ENCODE results near the gene COA3. TPM values are rescaled to one million over a fixed set of nuclear protein-coding genes. Genes with fewer than 3 reads are reported as not detected.

Gene COA3
- polyA plus RNA-seq, 5 donors, result 83.6 to 96.6 (median 86.7) TPM

- DNase-seq, result no peak
Observed at GRCh38 chr17:42759982-42760651, 38.4 kb downstream of the COA3 start.

GRCh38 chr17:42754782-42755181, 43.7 kb downstream of the COA3 start:
- DNase-seq, result no peak

GRCh38 chr17:42751628-42752027, 46.9 kb downstream of the COA3 start:
- DNase-seq, result no peak

- no peak for DNase-seq
Observed at GRCh38 chr17:42750739-42751344, 47.7 kb downstream of the COA3 start.

- no peak for DNase-seq
Observed at GRCh38 chr17:42748908-42749798, 49.4 kb downstream of the COA3 start.

GRCh38 chr17:42748202-42748907, 50.1 kb downstream of the COA3 start:
- no peak for DNase-seq

Other genes starting within 250 kb of the COA3 start
- 1 to 10 TPM; 3.2 to 5.8 (median 4.5) TPM for gene HSD17B1, start 245.8 kb downstream of the COA3 start, polyA plus RNA-seq (ENCODE audit: insufficient read depth in 1 of 5, insufficient read length in 5 of 5, low replicate concordance in 1 of 5)
- 10 to 100 TPM; 33.5 to 46.9 (median 41.0) TPM for gene COASY, start 236.6 kb downstream of the COA3 start, polyA plus RNA-seq (ENCODE audit: insufficient read depth in 1 of 5, insufficient read length in 5 of 5, low replicate concordance in 1 of 5)
- gene MLX, start 231.6 kb downstream of the COA3 start, polyA plus RNA-seq (ENCODE audit: insufficient read depth in 1 of 5, insufficient read length in 5 of 5, low replicate concordance in 1 of 5), result 10 to 100 TPM; 37.5 to 45.9 (median 39.9) TPM
- gene PSMC3IP, start 221.0 kb downstream of the COA3 start, polyA plus RNA-seq (ENCODE audit: insufficient read depth in 1 of 5, insufficient read length in 5 of 5, low replicate concordance in 1 of 5), result 10 to 100 TPM; 17.1 to 24.1 (median 18.2) TPM
- gene RETREG3, start 189.3 kb downstream of the COA3 start, polyA plus RNA-seq (ENCODE audit: insufficient read depth in 1 of 5, insufficient read length in 5 of 5, low replicate concordance in 1 of 5), result 10 to 100 TPM; 46.1 to 65.3 (median 56.0) TPM
- gene TUBG1, start 189.0 kb downstream of the COA3 start, polyA plus RNA-seq (ENCODE audit: insufficient read depth in 1 of 5, insufficient read length in 5 of 5, low replicate concordance in 1 of 5), result 10 to 100 TPM; 32.2 to 46.9 (median 34.9) TPM
- gene TUBG2, start 139.4 kb downstream of the COA3 start, polyA plus RNA-seq (ENCODE audit: insufficient read depth in 1 of 5, insufficient read length in 5 of 5, low replicate concordance in 1 of 5), result 10 to 100 TPM; 25.6 to 44.0 (median 30.0) TPM
- gene PLEKHH3, start 121.7 kb downstream of the COA3 start, polyA plus RNA-seq (ENCODE audit: insufficient read depth in 1 of 5, insufficient read length in 5 of 5, low replicate concordance in 1 of 5), result 10 to 100 TPM; 23.9 to 58.4 (median 34.9) TPM
- 1 to 10 TPM in 2 of 5 donors, under 1 TPM in 3; 0.87 to 1.8 (median 0.97) TPM for gene CCR10, start 116.9 kb downstream of the COA3 start, polyA plus RNA-seq (ENCODE audit: insufficient read depth in 1 of 5, insufficient read length in 5 of 5, low replicate concordance in 1 of 5)
- 10 to 100 TPM in 2 of 5 donors, 1 to 10 TPM in 3; 7.0 to 13.8 (median 9.5) TPM for gene CNTNAP1, start 116.2 kb downstream of the COA3 start, polyA plus RNA-seq (ENCODE audit: insufficient read depth in 1 of 5, insufficient read length in 5 of 5, low replicate concordance in 1 of 5)
- gene EZH1, start 53.7 kb downstream of the COA3 start, polyA plus RNA-seq (ENCODE audit: insufficient read depth in 1 of 5, insufficient read length in 5 of 5, low replicate concordance in 1 of 5), result 10 to 100 TPM; 27.1 to 51.7 (median 37.1) TPM
- gene RAMP2, start 37.5 kb downstream of the COA3 start, polyA plus RNA-seq (ENCODE audit: insufficient read depth in 1 of 5, insufficient read length in 5 of 5, low replicate concordance in 1 of 5), result 100 to 1,000 TPM; 155 to 221 (median 188) TPM
- 10 to 100 TPM; 66.5 to 77.3 (median 74.6) TPM for gene VPS25, start 25.3 kb downstream of the COA3 start, polyA plus RNA-seq (ENCODE audit: insufficient read depth in 1 of 5, insufficient read length in 5 of 5, low replicate concordance in 1 of 5)
- gene WNK4, start 18.1 kb downstream of the COA3 start, polyA plus RNA-seq (ENCODE audit: insufficient read depth in 1 of 5, insufficient read length in 5 of 5, low replicate concordance in 1 of 5), result 1 to 10 TPM in 4 of 5 donors, under 1 TPM in 1; 0.82 to 2.1 (median 1.6) TPM
- gene CNTD1, start 157 bp upstream of the COA3 start, polyA plus RNA-seq (ENCODE audit: insufficient read depth in 1 of 5, insufficient read length in 5 of 5, low replicate concordance in 1 of 5), result 1 to 10 TPM; 2.3 to 3.2 (median 2.9) TPM
- gene BECN1, start 25.6 kb upstream of the COA3 start, polyA plus RNA-seq (ENCODE audit: insufficient read depth in 1 of 5, insufficient read length in 5 of 5, low replicate concordance in 1 of 5), result 10 to 100 TPM; 53.9 to 79.4 (median 68.0) TPM
- 10 to 100 TPM; 65.8 to 81.2 (median 74.9) TPM for gene PSME3, start 34.7 kb upstream of the COA3 start, polyA plus RNA-seq (ENCODE audit: insufficient read depth in 1 of 5, insufficient read length in 5 of 5, low replicate concordance in 1 of 5)
- 1 to 10 TPM; 1.8 to 3.1 (median 2.6) TPM for gene AOC2, start 45.9 kb upstream of the COA3 start, polyA plus RNA-seq (ENCODE audit: insufficient read depth in 1 of 5, insufficient read length in 5 of 5, low replicate concordance in 1 of 5)
- 100 to 1,000 TPM; 116 to 203 (median 162) TPM for gene AOC3, start 52.5 kb upstream of the COA3 start, polyA plus RNA-seq (ENCODE audit: insufficient read depth in 1 of 5, insufficient read length in 5 of 5, low replicate concordance in 1 of 5)
- under 1 TPM in 4 of 5 donors, not detected in 1; 0.04 to 0.12 (median 0.05) TPM for gene G6PC1, start 102.1 kb upstream of the COA3 start, polyA plus RNA-seq (ENCODE audit: insufficient read depth in 1 of 5, insufficient read length in 5 of 5, low replicate concordance in 1 of 5)
- gene AARSD1, start 165.8 kb upstream of the COA3 start, polyA plus RNA-seq (ENCODE audit: insufficient read depth in 1 of 5, insufficient read length in 5 of 5, low replicate concordance in 1 of 5), result 10 to 100 TPM; 60.1 to 83.9 (median 66.5) TPM
- 1 to 10 TPM; 1.8 to 5.2 (median 2.1) TPM for gene PTGES3L, start 181.4 kb upstream of the COA3 start, polyA plus RNA-seq (ENCODE audit: insufficient read depth in 1 of 5, insufficient read length in 5 of 5, low replicate concordance in 1 of 5)
- gene RUNDC1, start 181.9 kb upstream of the COA3 start, polyA plus RNA-seq (ENCODE audit: insufficient read depth in 1 of 5, insufficient read length in 5 of 5, low replicate concordance in 1 of 5), result 10 to 100 TPM; 10.1 to 12.6 (median 10.6) TPM
- gene RPL27, start 199.7 kb upstream of the COA3 start, polyA plus RNA-seq (ENCODE audit: insufficient read depth in 1 of 5, insufficient read length in 5 of 5, low replicate concordance in 1 of 5), result 1,000 to 10,000 TPM; 1,519 to 2,134 (median 1,704) TPM
- gene IFI35, start 208.1 kb upstream of the COA3 start, polyA plus RNA-seq (ENCODE audit: insufficient read depth in 1 of 5, insufficient read length in 5 of 5, low replicate concordance in 1 of 5), result 10 to 100 TPM; 14.6 to 20.5 (median 16.0) TPM
- 100 to 1,000 TPM; 105 to 148 (median 128) TPM for gene VAT1, start 223.7 kb upstream of the COA3 start, polyA plus RNA-seq (ENCODE audit: insufficient read depth in 1 of 5, insufficient read length in 5 of 5, low replicate concordance in 1 of 5)
- gene RND2, start 226.5 kb upstream of the COA3 start, polyA plus RNA-seq (ENCODE audit: insufficient read depth in 1 of 5, insufficient read length in 5 of 5, low replicate concordance in 1 of 5), result 1 to 10 TPM; 1.6 to 2.2 (median 1.9) TPM

Data from right lung (tissue), 5 donors.